Measurements from ENCODE around the gene CNDP2. TPM values are rescaled to one million over a fixed set of nuclear protein-coding genes. Genes with fewer than 3 reads are reported as not detected.

The CNDP2 gene
- total RNA-seq, 4 donors from 2014 or later, result 31.1 to 52.5 (median 42.9) TPM

DNA sequence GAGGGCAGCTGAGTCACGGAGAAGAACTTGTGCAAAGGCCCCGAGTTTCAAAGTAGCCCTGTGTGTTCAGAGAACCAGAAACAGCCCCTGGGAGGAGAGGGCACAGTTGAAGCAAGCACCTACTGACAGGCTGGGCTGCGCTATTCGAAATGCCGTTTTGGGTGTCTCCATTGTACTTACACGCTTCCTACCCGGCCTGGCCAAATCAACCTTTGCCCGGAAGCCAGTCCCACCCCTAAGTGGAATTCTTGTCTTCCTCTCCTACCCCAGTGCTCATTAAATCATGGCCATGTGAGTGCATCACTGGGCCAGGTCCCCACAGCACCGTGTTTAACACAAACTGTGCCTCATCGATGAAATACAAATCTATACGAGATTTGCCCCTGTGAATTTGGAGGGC, 45.0 kb upstream of the CNDP2 start:
- H3K4me3 ChIP-seq, result no peak overlapping the region
- H3K36me3 ChIP-seq, result no peaks in the 10 kb centered on the region
- intact Hi-C loops (cut with DNase I), result no loop called here
- no peak for DNase-seq (ENCODE audit: extremely low spot score)
- H3K27me3 ChIP-seq, result peaks cover 0 to 42% (median 0%) of the 10 kb centered on the region in 4 donors
- TF ChIP-seq POLR2AphosphoS5 (IDR thresholded peaks at IDR 0.05) (no peak), POLR2A (IDR thresholded peaks at IDR 0.05; ENCODE audit: low read depth) (no peak), EP300 (IDR thresholded peaks at IDR 0.05) (no peak)
- TF ChIP-seq, protein P1, sequence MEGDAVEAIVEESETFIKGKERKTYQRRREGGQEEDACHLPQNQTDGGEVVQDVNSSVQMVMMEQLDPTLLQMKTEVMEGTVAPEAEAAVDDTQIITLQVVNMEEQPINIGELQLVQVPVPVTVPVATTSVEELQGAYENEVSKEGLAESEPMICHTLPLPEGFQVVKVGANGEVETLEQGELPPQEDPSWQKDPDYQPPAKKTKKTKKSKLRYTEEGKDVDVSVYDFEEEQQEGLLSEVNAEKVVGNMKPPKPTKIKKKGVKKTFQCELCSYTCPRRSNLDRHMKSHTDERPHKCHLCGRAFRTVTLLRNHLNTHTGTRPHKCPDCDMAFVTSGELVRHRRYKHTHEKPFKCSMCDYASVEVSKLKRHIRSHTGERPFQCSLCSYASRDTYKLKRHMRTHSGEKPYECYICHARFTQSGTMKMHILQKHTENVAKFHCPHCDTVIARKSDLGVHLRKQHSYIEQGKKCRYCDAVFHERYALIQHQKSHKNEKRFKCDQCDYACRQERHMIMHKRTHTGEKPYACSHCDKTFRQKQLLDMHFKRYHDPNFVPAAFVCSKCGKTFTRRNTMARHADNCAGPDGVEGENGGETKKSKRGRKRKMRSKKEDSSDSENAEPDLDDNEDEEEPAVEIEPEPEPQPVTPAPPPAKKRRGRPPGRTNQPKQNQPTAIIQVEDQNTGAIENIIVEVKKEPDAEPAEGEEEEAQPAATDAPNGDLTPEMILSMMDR (IDR thresholded peaks at IDR 0.05), result no peak
- 95% methylated on average over 11 of the region's 11 CpGs for whole genome bisulfite sequencing
- H3K9me3 ChIP-seq, result no peaks in the 10 kb centered on the region
- no peak overlapping the region for H3K27ac ChIP-seq (replicated peaks in 1 of 4)
- H3K4me1 ChIP-seq, result peaks cover 2 to 27% (median 4%) of the 10 kb centered on the region in 4 donors

DNA sequence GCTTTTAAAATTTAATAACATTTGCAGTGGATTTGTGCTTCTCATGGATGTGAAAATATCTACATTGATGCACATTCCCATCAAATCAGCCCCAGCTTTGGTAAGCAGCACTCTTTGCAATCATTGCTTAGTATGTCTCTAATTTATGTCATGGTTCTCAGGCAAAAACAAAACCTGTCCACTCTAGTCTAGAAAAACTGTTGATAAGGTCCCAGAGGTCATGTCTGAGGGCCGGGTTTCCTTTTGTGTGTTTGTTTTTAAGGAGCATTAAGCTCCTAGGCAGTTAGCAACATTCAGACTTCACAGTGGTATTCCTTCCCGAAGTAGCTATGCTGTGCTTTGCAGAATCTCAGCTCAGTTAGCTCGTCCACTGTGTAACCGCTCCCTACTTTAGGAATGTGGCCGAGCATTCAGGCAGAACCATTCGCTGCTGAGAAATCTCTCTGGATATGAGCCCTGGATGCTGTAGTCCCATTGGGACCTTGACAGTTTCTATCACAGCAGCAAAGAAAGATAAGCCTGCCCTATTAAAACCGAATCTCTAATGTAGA, 43.1 kb upstream of the CNDP2 start:
- TF ChIP-seq POLR2AphosphoS5 (IDR thresholded peaks at IDR 0.05) (no peak), POLR2A (IDR thresholded peaks at IDR 0.05; ENCODE audit: low read depth) (no peak), EP300 (IDR thresholded peaks at IDR 0.05) (no peak)
- TF ChIP-seq, protein P1 (IDR thresholded peaks at IDR 0.05), result no peak
- peaks cover 0 to 53% (median 4%) of the 10 kb centered on the region in 4 donors for H3K27me3 ChIP-seq
- intact Hi-C loops (cut with DNase I), result no loop called here
- DNase-seq (ENCODE audit: extremely low spot score), result no peak
- peaks cover 17 to 34% (median 22%) of the 10 kb centered on the region in 4 donors for H3K4me1 ChIP-seq
- 41% methylated on average over 7 of the region's 7 CpGs for WGBS
- H3K4me3 ChIP-seq, result no peak overlapping the region
- no peaks in the 10 kb centered on the region for H3K9me3 ChIP-seq
- no peak overlapping the region for H3K27ac ChIP-seq (replicated peaks in 1 of 4)
- H3K36me3 ChIP-seq, result no peaks in the 10 kb centered on the region

DNA sequence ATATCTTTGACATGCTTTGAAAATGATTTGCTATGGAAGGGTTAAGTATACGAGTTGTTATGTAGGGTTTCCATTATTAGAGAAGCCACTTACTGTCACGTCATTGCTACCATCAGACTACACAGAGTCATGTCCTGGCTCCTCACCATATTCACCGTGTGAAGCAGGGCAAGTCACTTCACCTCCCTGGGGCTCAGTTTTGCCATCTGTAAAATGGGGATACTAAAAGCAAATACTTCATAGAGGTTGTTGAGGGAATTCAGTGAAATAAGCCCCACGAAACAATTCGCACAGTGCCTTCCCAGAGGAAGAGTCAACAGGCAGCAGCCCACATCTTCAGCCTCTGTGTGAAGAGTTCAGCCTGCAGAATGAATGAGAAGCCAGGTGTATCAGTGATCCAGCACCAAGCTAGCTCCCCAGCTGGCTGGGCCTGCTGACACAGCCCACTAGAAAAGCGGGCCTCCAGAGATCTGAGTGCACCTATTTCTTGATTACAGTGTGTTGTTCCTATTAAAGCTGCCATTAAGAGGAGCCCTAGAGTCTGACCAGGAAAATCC, 42.4 kb upstream of the CNDP2 start:
- intact Hi-C loops (cut with DNase I), result no loop called here
- Histone ChIP-seq H3K9me3 (no peaks in the 10 kb centered on the region), H3K27me3 (peaks cover 0 to 59% (median 5%) of the 10 kb centered on the region in 4 donors), H3K27ac (replicated peaks in 1 of 4) (no peak overlapping the region), H3K4me3 (no peak overlapping the region), H3K36me3 (no peaks in the 10 kb centered on the region), H3K4me1 (peaks cover 17 to 39% (median 23%) of the 10 kb centered on the region in 4 donors)
- DNase-seq (ENCODE audit: extremely low spot score), result no peak
- TF ChIP-seq, protein P1 (IDR thresholded peaks at IDR 0.05), result no peak
- no peak for TF ChIP-seq POLR2A (IDR thresholded peaks at IDR 0.05; ENCODE audit: low read depth)
- TF ChIP-seq EP300 (IDR thresholded peaks at IDR 0.05), result no peak
- no peak for TF ChIP-seq POLR2AphosphoS5 (IDR thresholded peaks at IDR 0.05)
- 88% methylated on average over 6 of the region's 6 CpGs for WGBS

DNA sequence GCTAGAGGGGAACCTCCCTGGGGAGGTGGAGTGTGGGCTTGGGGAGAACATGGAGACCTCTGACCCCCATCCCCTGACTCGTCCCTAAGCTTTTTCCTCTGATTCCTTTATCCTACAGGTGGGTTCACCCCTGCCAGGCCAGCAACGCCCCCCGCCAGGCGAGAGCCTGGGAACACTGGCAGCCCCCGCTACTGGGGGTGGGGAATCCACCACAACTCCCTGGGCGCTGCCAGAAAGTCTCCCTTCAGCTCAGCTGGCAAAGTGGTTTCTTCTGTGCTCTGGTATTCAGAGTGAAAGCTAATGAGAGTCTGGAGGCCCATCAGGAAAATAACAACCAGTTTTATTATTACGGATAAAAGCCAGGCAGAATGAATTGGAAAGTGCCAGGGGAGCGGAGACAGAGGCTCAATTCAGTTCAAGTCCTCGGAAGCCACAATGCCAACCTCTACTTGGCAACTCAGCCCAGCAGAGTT, 41.8 kb upstream of the CNDP2 start:
- no peak for TF ChIP-seq POLR2A (IDR thresholded peaks at IDR 0.05; ENCODE audit: low read depth)
- no peak for TF ChIP-seq EP300 (IDR thresholded peaks at IDR 0.05)
- DNase-seq (ENCODE audit: extremely low spot score), result no peak
- 91% methylated on average over 8 of the region's 9 CpGs for WGBS
- Histone ChIP-seq H3K36me3 (no peaks in the 10 kb centered on the region), H3K4me3 (no peak overlapping the region), H3K4me1 (peaks cover 17 to 41% (median 23%) of the 10 kb centered on the region in 4 donors), H3K9me3 (no peaks in the 10 kb centered on the region), H3K27me3 (peaks cover 0 to 60% (median 5%) of the 10 kb centered on the region in 4 donors), H3K27ac (replicated peaks in 1 of 4) (no peak overlapping the region)
- intact Hi-C loops (cut with DNase I), result no loop called here

DNA sequence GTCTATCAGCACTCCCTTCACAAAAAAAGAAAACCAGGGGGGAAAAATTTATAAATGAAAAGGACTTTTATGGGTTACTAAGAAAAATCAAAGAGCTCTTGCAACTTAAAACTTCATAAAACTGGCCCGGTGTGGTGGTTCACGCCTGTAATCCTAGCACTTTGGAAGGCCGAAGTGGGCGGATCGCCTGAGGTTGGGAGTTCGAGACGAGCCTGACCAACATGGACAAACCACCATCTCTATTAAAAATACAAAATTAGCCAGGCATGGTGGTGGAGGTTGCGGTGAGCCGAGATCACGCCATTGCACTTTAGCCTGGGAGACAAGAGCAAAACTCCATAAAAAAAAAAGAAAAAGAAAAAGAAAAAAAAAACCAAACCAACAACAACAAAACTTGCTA, 40.8 kb upstream of the CNDP2 start:
- intact Hi-C loops (cut with DNase I), result no loop called here
- 92% methylated on average over 10 of the region's 10 CpGs for WGBS
- Histone ChIP-seq H3K27me3 (peaks cover 0 to 61% (median 5%) of the 10 kb centered on the region in 4 donors), H3K4me1 (peaks cover 17 to 35% (median 23%) of the 10 kb centered on the region in 4 donors), H3K9me3 (no peaks in the 10 kb centered on the region), H3K4me3 (no peak overlapping the region), H3K36me3 (no peaks in the 10 kb centered on the region), H3K27ac (replicated peaks in 1 of 4) (no peak overlapping the region)
- TF ChIP-seq EP300 (IDR thresholded peaks at IDR 0.05) (no peak), POLR2AphosphoS5 (IDR thresholded peaks at IDR 0.05) (no peak), POLR2A (IDR thresholded peaks at IDR 0.05; ENCODE audit: low read depth) (no peak)
- TF ChIP-seq, protein P1 (IDR thresholded peaks at IDR 0.05), result no peak
- DNase-seq (ENCODE audit: extremely low spot score), result no peak
